GM18505 (cell line): ENCODE measurements around the gene KRT25.

ENCODE experiments used
- ATAC-seq: cut with Tn5 transposase; IDR thresholded peaks from one replicate; pipeline ENCODE4 v1.9.1; 2021; ENCODE audit not compliant: unreplicated experiment
- POLR2A ChIP-seq: IDR thresholded peaks from 4 replicates; pipeline ENCODE4 v1.6.1; 2011; ENCODE audit warnings: borderline replicate concordance; ENCODE audit not compliant: insufficient read depth, insufficient read length; ENCODE audit errors: extremely low read depth

The KRT25 gene

GRCh38 chr17:40734018-40734417, 21.1 kb downstream of the KRT25 start:
- no peak for ATAC-seq
- no peak for TF ChIP-seq POLR2A

DNA sequence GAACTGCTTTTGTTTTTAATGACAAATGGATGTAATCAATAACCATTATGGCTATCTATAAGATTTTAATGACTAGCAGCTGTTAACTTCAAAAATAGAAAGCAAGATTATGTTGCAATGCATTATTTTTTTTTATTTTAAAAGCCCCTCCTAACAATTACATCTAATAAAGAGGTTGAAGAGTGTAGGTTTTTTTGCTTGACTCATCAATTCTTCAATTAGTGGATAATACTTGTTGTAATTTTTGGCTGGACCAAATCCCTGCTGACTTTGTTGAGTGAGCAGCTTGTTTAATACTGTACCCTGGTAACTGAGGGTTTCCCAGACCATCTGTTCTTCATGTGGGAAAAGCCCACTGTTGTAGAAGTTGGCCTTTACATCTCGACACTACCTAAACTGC, 24.2 kb downstream of the KRT25 start:
- ATAC-seq: no peak
- TF ChIP-seq POLR2A: no peak

DNA sequence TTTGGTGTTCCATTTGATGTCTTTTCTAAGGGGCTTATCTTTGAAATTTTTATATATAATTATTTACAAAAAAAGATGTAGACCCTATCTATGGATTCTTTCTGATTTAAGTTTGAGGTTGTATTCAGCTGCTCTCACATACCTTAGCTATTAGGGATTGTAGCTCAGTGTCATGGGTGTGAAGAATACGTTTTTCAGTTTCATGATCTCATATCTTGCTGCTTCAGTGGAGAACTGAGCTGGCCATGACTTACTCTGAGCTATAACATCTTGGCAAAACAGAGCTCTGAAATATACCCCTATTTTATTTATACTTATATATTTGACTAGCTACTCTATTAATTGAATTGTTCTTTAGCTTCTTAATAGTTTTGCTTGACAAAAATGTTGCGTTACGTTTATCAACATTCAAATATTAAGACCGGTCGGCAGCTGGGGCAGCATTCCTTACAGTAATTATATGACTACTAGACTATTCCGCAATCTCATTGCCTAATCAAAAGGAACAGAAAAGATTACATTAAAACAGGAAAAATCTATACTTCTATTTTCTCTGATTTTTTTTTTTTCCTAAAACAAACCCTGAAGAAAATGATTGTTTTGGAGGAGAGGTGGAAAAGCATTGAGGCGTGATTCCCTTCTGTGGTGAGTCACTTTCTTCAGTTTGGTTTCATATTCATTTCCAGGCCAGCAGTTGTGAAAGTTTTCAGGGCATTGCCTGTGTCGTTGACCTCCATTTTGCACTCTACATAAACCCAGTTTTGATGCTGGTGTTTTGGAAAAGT, 27.5 kb downstream of the KRT25 start:
- no peak for TF ChIP-seq POLR2A
- peak; percentile 61 for ATAC-seq

DNA sequence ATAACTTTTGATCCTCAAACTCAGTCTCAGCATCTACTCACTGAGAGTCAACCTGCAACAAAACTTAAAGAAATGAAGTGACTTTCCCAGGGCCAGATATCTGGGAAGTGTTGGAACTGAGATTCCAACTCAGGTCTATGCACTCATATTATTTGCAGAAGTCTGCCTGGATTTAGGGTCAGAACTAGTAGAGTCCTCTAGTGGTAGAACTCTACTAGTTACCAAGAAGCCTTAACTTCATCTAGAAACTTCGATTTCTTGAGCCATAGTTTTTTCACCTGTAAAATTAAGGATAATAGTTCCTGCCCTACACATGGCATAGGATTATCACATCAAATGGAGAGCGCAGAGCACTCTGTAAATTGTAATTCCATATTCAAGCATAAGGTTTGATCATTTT, 28.2 kb downstream of the KRT25 start:
- no peak for ATAC-seq
- no peak for TF ChIP-seq POLR2A

DNA sequence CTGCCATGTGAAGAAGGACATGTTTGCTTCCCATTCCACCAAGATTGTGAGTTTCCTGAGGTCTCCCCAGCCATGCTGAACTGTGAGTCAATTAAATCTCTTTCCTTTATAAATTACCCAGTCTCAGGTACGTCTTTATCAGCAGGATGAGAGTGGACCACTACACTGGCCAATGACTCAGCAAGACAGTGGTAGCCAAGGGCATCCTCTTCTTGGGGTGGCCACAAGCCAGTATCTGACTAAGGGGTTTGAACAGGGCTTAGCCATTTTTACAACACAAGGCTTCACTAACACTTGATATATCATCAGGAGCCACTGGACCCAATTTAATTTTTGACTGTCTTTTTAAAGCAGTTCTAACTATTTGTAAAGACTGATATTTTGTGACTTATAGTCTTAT, 30.5 kb downstream of the KRT25 start:
- no peak for ATAC-seq
- no peak for TF ChIP-seq POLR2A

DNA sequence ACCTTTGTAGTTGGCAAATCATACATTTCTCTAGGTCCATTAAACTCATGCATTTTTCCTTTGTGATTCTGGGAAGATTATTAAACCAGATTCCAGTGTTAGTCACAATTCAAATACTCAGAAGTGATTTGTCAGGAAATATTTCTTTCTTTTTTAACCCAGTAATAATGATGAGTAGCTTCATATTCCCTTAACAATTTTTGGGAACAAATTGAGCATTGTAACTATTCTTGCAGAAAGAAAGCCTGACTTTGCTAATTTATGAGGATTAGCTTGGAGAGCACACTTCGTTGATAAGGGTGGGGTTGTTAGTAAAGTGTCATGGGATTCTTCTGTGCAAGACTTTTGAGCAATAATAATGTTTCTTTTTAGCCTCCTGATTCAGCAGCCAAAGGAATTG, 32.9 kb downstream of the KRT25 start:
- no peak for ATAC-seq
- TF ChIP-seq POLR2A: no peak

DNA sequence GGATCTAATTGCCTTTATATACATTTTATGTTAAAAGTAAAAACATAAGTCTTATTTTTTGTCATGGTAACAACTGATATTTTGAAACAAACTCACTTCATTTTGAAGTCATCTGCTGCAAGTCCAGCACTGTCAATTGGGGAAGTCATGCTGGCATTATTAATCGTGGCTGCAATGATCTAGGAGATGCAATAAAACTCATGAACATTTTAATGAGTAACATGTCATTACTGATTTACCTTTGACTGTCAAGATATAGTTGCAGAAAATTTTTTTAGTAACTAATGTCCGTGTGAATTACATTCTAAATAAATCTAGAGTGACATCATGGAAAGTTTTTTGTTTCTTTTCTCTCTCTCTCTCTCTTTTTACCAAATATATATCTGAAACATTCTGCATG, 34.2 kb downstream of the KRT25 start:
- TF ChIP-seq POLR2A: no peak
- ATAC-seq: no peak

- ATAC-seq: no peak
- TF ChIP-seq POLR2A: no peak
These were observed 36.2 kb downstream of the KRT25 start for GRCh38 chr17:40718930-40719329.

DNA sequence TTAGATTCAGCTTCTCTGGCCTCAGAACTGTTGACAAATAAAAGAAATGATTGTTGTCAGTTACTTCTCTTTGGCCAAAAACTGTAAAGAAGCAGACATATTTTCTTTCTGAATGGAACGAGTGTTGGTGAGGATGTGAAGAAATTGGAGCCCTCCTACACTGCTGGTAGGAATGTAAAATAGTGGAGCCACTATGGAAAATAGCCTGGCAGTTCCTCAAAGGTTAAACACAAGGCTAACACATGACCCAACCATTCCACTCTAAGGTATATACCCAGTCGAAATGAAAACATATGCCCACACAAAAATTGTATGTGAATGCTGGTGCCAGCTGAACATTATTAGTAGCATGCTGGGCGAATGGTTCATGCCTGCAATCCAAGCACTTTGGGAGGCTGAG, 37.4 kb downstream of the KRT25 start:
- ATAC-seq: no peak
- no peak for TF ChIP-seq POLR2A

GRCh38 chr17:40714473-40714872, 40.7 kb downstream of the KRT25 start:
- no peak for ATAC-seq
- no peak for TF ChIP-seq POLR2A

GRCh38 chr17:40707745-40708144, 47.4 kb downstream of the KRT25 start:
- no peak for ATAC-seq
- TF ChIP-seq POLR2A: no peak

- no peak for TF ChIP-seq POLR2A
- no peak for ATAC-seq
These were observed 49.5 kb downstream of the KRT25 start for GRCh38 chr17:40705584-40705983.

- no peak for TF ChIP-seq POLR2A
- no peak for ATAC-seq
These were observed 51.5 kb downstream of the KRT25 start, which contains the start of gene KRT24 for GRCh38 chr17:40703652-40704051. TSS of gene KRT24 (minus strand) at chr17:40703752. CDS start at chr17:40703693, 59 bp downstream.

GRCh38 chr17:40702271-40702670, 52.9 kb downstream of the KRT25 start:
- no peak for TF ChIP-seq POLR2A
- ATAC-seq: no peak

DNA sequence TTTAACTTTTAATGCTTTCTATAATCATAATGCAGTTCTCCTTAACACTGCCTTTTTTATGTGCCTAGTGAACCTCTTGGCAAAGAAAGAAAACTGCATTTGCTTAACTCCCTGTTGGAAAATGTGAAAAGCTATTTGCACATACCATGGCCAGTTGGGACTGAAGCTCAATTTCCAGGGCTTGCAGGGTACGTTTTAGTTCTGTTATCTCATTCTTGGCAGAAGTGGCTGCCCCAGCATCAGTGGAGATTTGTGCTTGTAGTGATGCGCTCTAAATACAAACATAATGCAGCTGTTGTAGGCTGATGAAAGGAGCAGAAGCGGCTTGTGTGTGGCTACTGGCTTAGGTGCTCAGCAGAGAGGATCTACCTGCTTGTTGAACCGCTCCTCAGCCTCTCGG, 55.3 kb downstream of the KRT25 start:
- no peak for ATAC-seq
- TF ChIP-seq POLR2A: no peak

DNA sequence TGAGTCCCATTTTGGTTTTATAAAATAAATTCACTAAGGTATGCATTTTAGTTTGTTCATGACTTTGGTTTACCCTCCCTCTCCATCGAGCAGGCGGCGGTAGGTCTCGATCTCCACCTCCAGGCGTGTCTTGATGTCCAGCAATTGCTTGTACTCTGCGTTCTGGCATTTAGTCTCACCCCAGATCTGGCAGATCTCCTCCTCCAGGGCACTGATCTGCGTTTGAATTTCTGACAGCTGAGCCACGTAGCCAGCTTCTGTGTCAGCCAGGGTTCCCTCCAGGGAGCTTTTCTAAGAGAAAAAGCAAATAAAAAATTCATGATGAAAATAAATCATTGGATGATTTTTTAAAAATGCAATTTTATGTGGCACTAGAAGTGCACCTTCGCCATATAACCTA, 55.8 kb downstream of the KRT25 start:
- TF ChIP-seq POLR2A: no peak
- no peak for ATAC-seq
